HG02798 (cell line): ENCODE measurements around the gene ALKBH3.

Experiments used
- ATAC-seq: cut with Tn5 transposase; IDR thresholded peaks from one replicate; pipeline ENCODE4 v1.9.1; 2021; ENCODE audit warnings: mild to moderate bottlenecking; ENCODE audit not compliant: unreplicated experiment, poor library complexity

Gene ALKBH3

GRCh38 chr11:43955381-43956118, 74.9 kb downstream of the ALKBH3 start:
- no peak for ATAC-seq

DNA sequence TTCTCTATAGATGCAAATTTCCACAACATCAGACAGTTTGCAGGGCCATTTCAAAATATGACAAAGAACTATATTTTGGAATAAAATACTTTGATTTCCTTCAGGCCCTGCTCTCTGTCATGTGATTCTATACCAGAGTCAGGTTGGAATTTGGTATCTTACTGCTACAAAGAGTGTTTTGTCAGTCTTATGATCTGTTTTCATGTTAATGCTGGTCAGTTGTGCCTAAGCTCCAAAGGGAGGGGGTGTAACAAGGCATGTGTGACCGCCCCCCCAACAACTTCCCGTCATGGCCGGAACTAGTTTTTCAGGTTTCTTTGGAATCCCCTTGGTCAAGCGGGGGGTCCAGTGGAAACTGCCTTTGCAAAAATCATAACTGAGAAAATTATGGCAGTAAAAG, 76.9 kb downstream of the ALKBH3 start:
- no peak for ATAC-seq

- no peak for ATAC-seq
These were observed 78.8 kb downstream of the ALKBH3 start for GRCh38 chr11:43959321-43959995.

- no peak for ATAC-seq
These were observed 82.0 kb downstream of the ALKBH3 start for GRCh38 chr11:43962383-43963278.

DNA sequence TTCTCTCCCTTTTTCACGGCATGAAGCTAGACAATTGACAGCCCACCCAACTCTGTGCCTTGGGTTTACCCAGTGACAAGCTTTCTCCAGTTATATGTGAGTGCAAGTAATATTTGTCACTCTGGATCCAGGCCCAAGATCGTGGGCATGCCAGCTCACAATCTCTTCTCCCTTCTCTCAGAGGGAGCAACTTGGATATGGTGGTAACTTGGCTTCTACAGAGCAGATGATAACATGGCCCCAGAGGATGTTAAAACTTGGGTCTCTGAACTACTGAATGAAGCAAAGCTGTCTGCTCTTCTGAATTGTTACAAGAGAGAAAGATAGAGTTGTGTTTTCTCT, 82.6 kb downstream of the ALKBH3 start:
- no peak for ATAC-seq

DNA sequence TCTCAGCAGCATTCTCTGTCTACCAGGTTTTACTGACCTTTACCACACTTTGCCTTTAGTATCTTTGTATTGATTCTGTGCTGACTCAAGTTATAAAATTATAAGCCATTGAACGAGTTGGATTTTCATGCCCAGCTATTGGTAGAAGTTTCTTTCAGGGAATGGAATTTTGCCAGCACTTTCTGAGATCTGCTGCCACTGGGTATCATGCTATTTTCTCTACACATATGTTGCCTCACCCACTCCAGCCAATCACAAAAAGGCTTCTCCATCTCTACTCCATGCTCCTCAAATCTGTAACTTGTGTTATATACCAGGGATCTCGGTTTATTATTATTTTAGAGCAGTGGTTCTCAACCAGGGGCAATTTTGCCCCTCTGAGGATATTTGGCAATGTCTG, 87.0 kb downstream of the ALKBH3 start:
- no peak for ATAC-seq

DNA sequence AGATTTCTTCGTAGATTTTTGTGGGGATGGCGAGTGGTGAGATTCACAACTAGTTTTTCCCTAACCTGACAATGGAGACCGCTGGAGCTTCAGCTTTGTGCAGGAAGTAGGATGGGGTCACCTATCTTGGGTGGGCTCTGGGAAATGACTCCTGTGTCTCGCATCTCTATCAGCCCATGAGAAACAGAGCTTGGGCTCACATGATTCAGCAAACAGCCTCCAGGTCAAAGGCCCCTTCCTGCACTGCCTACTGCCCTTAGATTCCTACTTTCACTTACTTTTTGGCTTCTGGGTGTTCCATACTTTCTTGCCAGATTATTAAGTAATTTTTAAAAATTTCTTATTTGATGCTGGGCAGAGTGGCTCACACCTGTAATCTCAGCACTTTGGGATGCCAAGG, 88.1 kb downstream of the ALKBH3 start:
- no peak for ATAC-seq

GRCh38 chr11:43969543-43969942, 88.9 kb downstream of the ALKBH3 start:
- no peak for ATAC-seq
